ENCODE measurements around the gene SPTAN1. TPM values are rescaled to one million over a fixed set of nuclear protein-coding genes. Genes with fewer than 3 reads are reported as not detected.

Gene SPTAN1
- polyA plus RNA-seq, 1 donor from 2014 or later: 287 TPM

DNA sequence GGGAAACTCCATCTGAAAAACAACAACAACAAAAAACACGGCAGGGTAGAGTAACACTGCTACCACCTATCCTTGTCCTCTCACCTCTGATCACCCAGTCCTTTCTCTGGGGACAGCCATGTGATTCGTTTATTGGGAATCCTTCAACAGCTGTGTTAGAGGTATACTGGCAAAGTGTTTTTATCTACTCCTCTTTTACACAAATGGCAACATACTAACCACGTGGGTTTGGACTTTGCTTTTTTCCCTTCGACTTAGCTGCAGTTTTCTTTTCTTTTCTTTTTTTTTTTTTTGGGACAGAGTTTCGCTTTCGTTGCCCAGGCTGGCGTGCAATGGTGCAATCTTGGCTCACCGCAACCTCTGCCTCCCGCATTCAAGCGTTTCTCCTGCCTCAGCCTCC is 125.4 kb downstream of the SPTAN1 start:
- Histone ChIP-seq H3K4me3 (ENCODE audit: low read length) (no peak overlapping the region), H3K79me2 (replicated peaks; ENCODE audit: insufficient read depth, low read length) (no peaks in the 10 kb centered on the region), H3K9ac (ENCODE audit: low read length) (no peak overlapping the region), H3K27ac (ENCODE audit: low read length) (no peak overlapping the region), H3K9me3 (ENCODE audit: low read length) (no peaks in the 10 kb centered on the region), H2AFZ (ENCODE audit: low read depth, low read length) (no peak overlapping the region), H3F3A (ENCODE audit: insufficient read depth, low read length, poor library complexity, severe bottlenecking) (no peaks in the 10 kb centered on the region), H3K9me2 (ENCODE audit: insufficient read depth, low read length) (no peaks in the 10 kb centered on the region), H4K20me1 (ENCODE audit: insufficient read depth) (no peaks in the 10 kb centered on the region), H3K4me2 (ENCODE audit: low read length) (no peak overlapping the region), H3K27me3 (ENCODE audit: insufficient read depth, low read depth, low read length) (no peaks in the 10 kb centered on the region), H3K36me3 (ENCODE audit: insufficient read depth, low read length) (no peaks in the 10 kb centered on the region)
- TF ChIP-seq EZH2 (IDR thresholded peaks at IDR 0.05; ENCODE audit: borderline replicate concordance, insufficient read depth, low read length, poor library complexity, severe bottlenecking): no peak
- TF ChIP-seq MXI1 (conservative IDR thresholded peaks at IDR 0.05; ENCODE audit: poor library complexity, severe bottlenecking): no peak
- no peak for TF ChIP-seq CTCF (IDR thresholded peaks at IDR 0.05; ENCODE audit: poor library complexity, severe bottlenecking)
- no peak for TF ChIP-seq TAF1 (IDR thresholded peaks at IDR 0.05; ENCODE audit: low read depth)
- no peak for TF ChIP-seq EP300 (conservative IDR thresholded peaks at IDR 0.05; ENCODE audit: poor library complexity, severe bottlenecking)
- no peak for TF ChIP-seq REST (IDR thresholded peaks at IDR 0.05; ENCODE audit: borderline replicate concordance)
- no peak for TF ChIP-seq SMC3 (conservative IDR thresholded peaks at IDR 0.05; ENCODE audit: poor library complexity)
- TF ChIP-seq RAD21 (conservative IDR thresholded peaks at IDR 0.05): no peak
- no peak for TF ChIP-seq POLR2AphosphoS5 (IDR thresholded peaks at IDR 0.05)

Small RNA genes lying within 50 kb of the gene (small RNA-seq; reads per million reads assigned to genes)
- gene RNU7-171P: 0 reads per million in 3 experiments

Other genes starting within 250 kb of the SPTAN1 start
- 22.3 and 31.0 TPM in 2 replicates for gene TRUB2, start 230.1 kb upstream of the SPTAN1 start, polyA plus RNA-seq
- gene COQ4, start 229.7 kb upstream of the SPTAN1 start, polyA plus RNA-seq: 94.5 and 108 TPM in 2 replicates
- 31.6 and 34.2 TPM in 2 replicates for gene SLC27A4, start 212.1 kb upstream of the SPTAN1 start, polyA plus RNA-seq
- gene URM1, start 181.2 kb upstream of the SPTAN1 start, polyA plus RNA-seq: 66.0 and 80.8 TPM in 2 replicates
- gene CERCAM, start 131.7 kb upstream of the SPTAN1 start, polyA plus RNA-seq: 1.1 and 1.8 TPM in 2 replicates
- 39.3 and 40.4 TPM in 2 replicates for gene ODF2, start 96.6 kb upstream of the SPTAN1 start, polyA plus RNA-seq
- 29.6 and 33.2 TPM in 2 replicates for gene GLE1, start 47.9 kb upstream of the SPTAN1 start, polyA plus RNA-seq
- 82.5 and 86.6 TPM in 2 replicates for gene DYNC2I2, start 104.3 kb downstream of the SPTAN1 start, polyA plus RNA-seq
- gene SET, start 136.6 kb downstream of the SPTAN1 start, polyA plus RNA-seq: 549 and 855 TPM in 2 replicates
- 0.06 and 1.4 TPM in 2 replicates for gene PKN3, start 149.9 kb downstream of the SPTAN1 start, polyA plus RNA-seq
- gene ZDHHC12, start 171.5 kb downstream of the SPTAN1 start, polyA plus RNA-seq: 0.09 TPM in 1 of 2 replicates, not detected in the other
- gene ZER1, start 219.3 kb downstream of the SPTAN1 start, polyA plus RNA-seq: 30.6 and 32.2 TPM in 2 replicates
- gene TBC1D13, start 234.7 kb downstream of the SPTAN1 start, polyA plus RNA-seq: 24.4 and 30.0 TPM in 2 replicates